Panc1 (cell line): Measurements from ENCODE around the gene TMPRSS6. TPM values are rescaled to one million over a fixed set of nuclear protein-coding genes. Genes with fewer than 3 reads are reported as not detected.

Source experiments
- ATAC-seq: fragments of 200-7000 bp; cut with Tn5 transposase; 2 replicates; pipeline ENCODE4 v1.9.1; 2020; ENCODE audit warnings: mild to moderate bottlenecking, moderate library complexity
- BruUV-seq: library from RNA; stranded (reverse); fragments of 400-500 nt; replicated peaks from 2 replicates; lab custom pipeline; 2021; lab: Mats Ljungman, UMichigan
- CTCF ChIA-PET: fragments of 300-600 bp; sonication (Branson Sonifier 250); formaldehyde crosslinking; loops from one replicate; lab custom pipeline; 2022; ENCODE audit warnings: antibody characterized with exemption; lab: Charles Lee
- POLR2A ChIA-PET: fragments of 300-600 bp; sonication (Branson Sonifier 250); formaldehyde crosslinking; loops from one replicate; lab custom pipeline; 2022; ENCODE audit warnings: antibody characterized with exemption; lab: Charles Lee
- DNase-seq: peaks from one replicate; pipeline ENCODE4 v3.0.0-alpha.2; 2010; ENCODE audit warnings: low read depth, low spot score
- H3K27ac ChIP-seq: 2 replicates; pipeline ENCODE4 v1.5.1; 2011; ENCODE audit warnings: mild to moderate bottlenecking, low read length, inconsistent platforms
- H3K27me3 ChIP-seq: fragments of 200-500 bp; sonication (Bioruptor generic); 2 replicates; pipeline ENCODE4 v1.6.0; 2014; ENCODE audit warnings: low read length, inconsistent platforms; ENCODE audit not compliant: control insufficient read depth, insufficient read depth
- H3K36me3 ChIP-seq: fragments of 200-500 bp; sonication (Bioruptor generic); 2 replicates; pipeline ENCODE4 v1.5.1; 2014; ENCODE audit warnings: inconsistent platforms, mild to moderate bottlenecking, low read length, moderate library complexity; ENCODE audit not compliant: control insufficient read depth, insufficient read depth
- H3K4me1 ChIP-seq: 2 replicates; pipeline ENCODE4 v1.5.1; 2011; ENCODE audit warnings: inconsistent platforms, mild to moderate bottlenecking, low read length, moderate library complexity; ENCODE audit not compliant: control insufficient read depth, insufficient read depth
- H3K4me3 ChIP-seq, 2 experiments: 2 replicates each; pipeline ENCODE4 v1.5.1; 2011 to 2012; ENCODE audit warnings: low read depth in 2 of 2, low read length in 2 of 2, mild to moderate bottlenecking in 2 of 2, inconsistent platforms in 1 of 2, moderate library complexity in 1 of 2
- H3K9me3 ChIP-seq: fragments of 200-500 bp; sonication (Bioruptor generic); 2 replicates; pipeline ENCODE4 v1.5.1; 2014; ENCODE audit warnings: low read depth, mild to moderate bottlenecking, inconsistent platforms, low read length, moderate library complexity; ENCODE audit not compliant: control insufficient read depth, insufficient read depth
- CTCF ChIP-seq: fragments of 450-650 bp; IDR thresholded peaks from 2 replicates; pipeline ENCODE4 v1.5.1; 2017; ENCODE audit warnings: mild to moderate bottlenecking
- POLR2AphosphoS5 ChIP-seq: IDR thresholded peaks from 2 replicates; pipeline ENCODE4 v1.6.1; 2012; ENCODE audit warnings: mild to moderate bottlenecking, low read depth, low read length, moderate library complexity
- REST ChIP-seq, 2 experiments: IDR thresholded peaks; 2 replicates each; pipeline ENCODE4 v1.6.1; 2011 to 2012; ENCODE audit warnings: low read depth in 2 of 2, control low read depth in 1 of 2, low read length in 1 of 2, mild to moderate bottlenecking in 1 of 2, moderate library complexity in 1 of 2; ENCODE audit not compliant: insufficient read depth in 1 of 2
- SIN3A ChIP-seq: IDR thresholded peaks from 2 replicates; pipeline ENCODE4 v1.6.1; 2012; ENCODE audit warnings: low read depth, mild to moderate bottlenecking, low read length, moderate library complexity, borderline replicate concordance; ENCODE audit not compliant: insufficient read depth
- TCF7L2 ChIP-seq: IDR thresholded peaks from 2 replicates; pipeline ENCODE4 v1.6.1; 2011; ENCODE audit warnings: mild to moderate bottlenecking, low read depth, low read length, inconsistent platforms
- in situ Hi-C: cut with HindIII; loops from 2 replicates; pipeline ENCODE4 v1.10.0; 2016; ENCODE audit warnings: low sequenced_read_pairs, low pct_unique_long_range_greater_than_20kb
- intact Hi-C: fragments of 100-400 bp; cut with micrococcal nuclease; formaldehyde crosslinking; loops from one replicate; pipeline ENCODE4 v1.10.0; 2022; ENCODE audit not compliant: unreplicated experiment
- total RNA-seq: library from RNA; stranded (reverse); gene quantifications from one replicate; pipeline ENCODE4 v1.2.1, GENCODE V29; 2021; ENCODE audit not compliant: unreplicated experiment

TMPRSS6 gene
- total RNA-seq, 1 experiment from 2014 or later, result not detected

DNA sequence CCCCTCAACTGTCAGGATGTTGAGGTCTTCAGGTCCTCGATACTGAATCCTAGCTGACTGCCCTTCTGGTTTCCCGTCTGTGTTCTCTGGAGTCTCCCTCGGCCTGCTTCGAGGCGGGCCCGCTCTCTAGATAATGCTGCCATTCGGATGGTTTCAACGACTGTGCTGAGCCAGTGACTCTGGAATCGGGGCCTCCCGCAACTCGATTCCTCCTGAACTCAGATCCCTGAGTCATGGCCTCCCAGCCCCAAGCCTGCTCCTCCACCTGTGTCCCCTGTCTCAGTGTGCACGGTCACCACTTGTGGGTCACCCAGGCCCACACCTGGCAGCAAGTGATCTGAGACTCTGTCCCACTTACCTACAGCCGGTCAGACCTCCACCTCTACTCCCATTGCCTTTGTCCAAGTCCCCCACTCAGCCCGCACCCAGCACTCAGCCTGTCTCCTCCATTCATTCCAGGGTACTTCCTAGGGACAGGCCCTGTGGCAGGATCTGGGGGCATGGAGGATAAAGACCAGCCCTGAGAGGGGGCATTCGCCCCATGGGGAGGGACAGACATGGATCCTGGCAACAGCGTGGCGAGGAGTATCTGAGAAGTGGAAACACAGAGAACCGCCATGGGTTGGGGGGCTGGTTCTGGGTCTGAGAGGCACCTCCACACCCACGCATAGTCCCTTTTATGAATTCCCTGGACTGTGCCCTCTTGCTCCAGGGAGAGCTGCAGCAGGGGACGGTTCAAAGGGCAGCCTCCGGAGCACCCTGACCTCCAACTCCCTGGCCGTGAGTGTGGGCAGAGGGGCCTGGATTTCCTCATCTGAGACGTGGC lies 75.7 kb downstream of the TMPRSS6 start:
- Histone ChIP-seq H3K36me3 (no peaks in the 10 kb centered on the region), H3K9me3 (no peaks in the 10 kb centered on the region), H3K4me1 (peaks cover 4% of the 10 kb centered on the region; the same call in 1 of the 2 replicates), H3K27me3 (no peaks in the 10 kb centered on the region), H3K4me3 (no peak overlapping the region), H3K27ac (no peak overlapping the region)
- CTCF ChIA-PET, result no interaction called here
- no TSS peak for BruUV-seq
- in situ Hi-C loops, result no loop called here
- no peak for TF ChIP-seq SIN3A
- TF ChIP-seq POLR2AphosphoS5, result no peak
- no peak for TF ChIP-seq REST (IDR thresholded peaks at IDR 0.05; ENCODE audit: insufficient read depth in 1 of 2, low read depth in 2 of 2, low read length in 1 of 2)
- no peak for TF ChIP-seq CTCF
- no peak for TF ChIP-seq TCF7L2
- POLR2A ChIA-PET, result no interaction called here
- DNase-seq (no peak), ATAC-seq (no peak; the same call in 1 of the 2 replicates)
- intact Hi-C loops, result no loop called here

DNA sequence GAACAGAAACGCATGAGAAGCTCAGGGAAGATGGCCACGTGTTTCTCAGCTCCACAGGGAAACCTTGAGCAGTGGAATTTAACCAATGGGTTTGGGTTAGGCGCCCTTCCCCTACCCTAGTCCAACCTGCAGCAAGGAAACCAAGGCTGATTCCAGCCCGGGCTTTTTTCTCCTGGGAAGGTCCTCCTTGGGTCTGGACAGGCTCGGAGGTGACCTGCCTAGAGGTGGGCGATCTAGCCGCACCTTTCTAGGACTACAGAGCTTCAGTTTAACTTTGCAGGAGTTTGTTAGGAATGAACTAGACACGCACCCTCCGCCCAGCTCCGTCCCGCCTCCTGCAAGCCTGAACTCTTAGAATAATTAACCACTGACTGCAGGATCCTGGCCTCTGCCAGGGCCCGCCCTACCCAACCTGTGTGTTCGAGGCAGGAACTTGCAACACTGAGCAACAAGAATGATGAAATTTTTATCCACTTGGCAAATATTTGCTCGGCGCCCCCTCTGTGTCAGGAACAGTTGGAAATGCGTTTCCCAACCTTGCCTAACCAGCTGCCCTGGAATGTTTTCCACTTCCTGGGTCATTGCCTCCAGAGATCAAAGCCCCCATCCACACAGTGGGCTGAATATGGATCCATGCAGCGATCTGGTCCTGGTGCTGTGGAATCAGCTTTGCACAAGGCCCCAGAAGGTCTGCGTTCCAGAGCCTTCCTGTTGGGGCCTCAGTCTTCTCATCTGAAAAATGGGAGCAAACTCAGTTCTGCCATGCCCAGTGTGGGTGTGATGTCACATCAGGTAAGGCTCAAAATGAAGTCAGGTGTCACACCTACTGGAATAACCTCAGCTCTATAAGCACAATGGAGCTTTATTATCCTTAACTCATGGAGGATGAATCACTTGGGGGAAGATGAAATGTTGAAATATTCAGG lies 76.7 kb downstream of the TMPRSS6 start:
- POLR2A ChIA-PET, result no interaction called here
- no peak for DNase-seq

More for the DNA sequence above, 76.7 kb downstream of the TMPRSS6 start:
- Histone ChIP-seq H3K27ac (no peak overlapping the region), H3K36me3 (no peaks in the 10 kb centered on the region), H3K4me1 (peaks cover 4% of the 10 kb centered on the region; the same call in 1 of the 2 replicates), H3K27me3 (no peaks in the 10 kb centered on the region), H3K4me3 (no peak overlapping the region), H3K9me3 (no peaks in the 10 kb centered on the region)
- CTCF ChIA-PET, result no interaction called here
- peak; percentile 40; the same call in 1 of the 2 replicates for ATAC-seq
- intact Hi-C loops (no loop called here), in situ Hi-C loops (no loop called here)
- no peak for TF ChIP-seq POLR2AphosphoS5
- TF ChIP-seq SIN3A, result no peak
- no peak for TF ChIP-seq CTCF
- TF ChIP-seq TCF7L2, result no peak
- no peak for TF ChIP-seq REST (IDR thresholded peaks at IDR 0.05; ENCODE audit: insufficient read depth in 1 of 2, low read depth in 2 of 2, low read length in 1 of 2)
- BruUV-seq, result no TSS peak
